Nephron progenitor cell (in vitro differentiated cells): Measurements from ENCODE around the gene AKR1A1.
"Not testable (repeated sequence)": the region's sequence is repeated elsewhere in the genome, so short reads cannot be mapped to it uniquely, and the experiment has no call there.

Experiments used
- DNase-seq: peaks from one replicate; pipeline ENCODE4 v3.0.0; 2021
- H3K27ac Mint-ChIP-seq: 2 replicates; pipeline ENCODE4 v1.8.0; 2021; ENCODE audit warnings: mild to moderate bottlenecking, moderate library complexity, mixed read lengths
- H3K27me3 Mint-ChIP-seq: 2 replicates; pipeline ENCODE4 v1.8.0; 2021; ENCODE audit warnings: mild to moderate bottlenecking, low read depth, mixed read lengths; ENCODE audit not compliant: poor library complexity
- H3K36me3 Mint-ChIP-seq: 2 replicates; pipeline ENCODE4 v1.8.0; 2021; ENCODE audit warnings: low read depth, mixed read lengths
- H3K4me1 Mint-ChIP-seq: 2 replicates; pipeline ENCODE4 v1.8.0; 2021; ENCODE audit warnings: mixed read lengths
- H3K4me3 Mint-ChIP-seq: 2 replicates; pipeline ENCODE4 v1.8.0; 2021; ENCODE audit warnings: mild to moderate bottlenecking, moderate library complexity, mixed read lengths
- H3K9me3 Mint-ChIP-seq: 2 replicates; pipeline ENCODE4 v1.8.0; 2021; ENCODE audit warnings: mild to moderate bottlenecking, moderate library complexity, mixed read lengths
- CTCF ChIP-seq: fragments of 200-600 bp; sonication (generic); IDR thresholded peaks from 2 replicates; pipeline ENCODE4 v1.5.0; 2021; ENCODE audit warnings: antibody characterized with exemption

The AKR1A1 gene

GRCh38 chr1:45589861-45590260 lies 39.2 kb downstream of the AKR1A1 start:
- Mint-ChIP-seq H3K9me3 (no peaks in the 10 kb centered on the region), H3K27me3 (no peaks in the 10 kb centered on the region), H3K27ac (no peak overlapping the region), H3K36me3 (peaks cover 74% of the 10 kb centered on the region), H3K4me3 (no peak overlapping the region), H3K4me1 (peaks cover 19% of the 10 kb centered on the region)
- DNase-seq = no peak
- no peak for TF ChIP-seq CTCF

GRCh38 chr1:45594412-45594811 lies 43.8 kb downstream of the AKR1A1 start:
- H3K4me1 Mint-ChIP-seq = peaks cover under 1% of the 10 kb centered on the region
- H3K9me3 Mint-ChIP-seq = no peaks in the 10 kb centered on the region
- TF ChIP-seq CTCF = no peak
- H3K4me3 Mint-ChIP-seq = no peak overlapping the region
- no peak for DNase-seq
- no peaks in the 10 kb centered on the region for H3K27me3 Mint-ChIP-seq
- H3K27ac Mint-ChIP-seq = peak overlapping the region; percentile 58
- peaks cover 84% of the 10 kb centered on the region for H3K36me3 Mint-ChIP-seq

GRCh38 chr1:45596765-45597164 lies 46.1 kb downstream of the AKR1A1 start:
- Mint-ChIP-seq H3K36me3 (peaks cover 84% of the 10 kb centered on the region), H3K27ac (peak overlapping the region; percentile 57)
- H3K4me1 Mint-ChIP-seq, H3K9me3 Mint-ChIP-seq, DNase-seq, H3K27me3 Mint-ChIP-seq, H3K4me3 Mint-ChIP-seq: not testable (repeated sequence)

- no peak for TF ChIP-seq CTCF
- Mint-ChIP-seq H3K4me3 (no peak overlapping the region), H3K4me1 (peaks cover 7% of the 10 kb centered on the region), H3K27ac (no peak overlapping the region), H3K9me3 (no peaks in the 10 kb centered on the region), H3K27me3 (no peaks in the 10 kb centered on the region), H3K36me3 (peaks cover 83% of the 10 kb centered on the region)
- DNase-seq = no peak
These were observed 53.6 kb downstream of the AKR1A1 start for GRCh38 chr1:45604239-45604638.

- no peak for TF ChIP-seq CTCF
- peak overlapping the region; percentile 52 for H3K27ac Mint-ChIP-seq
- no peaks in the 10 kb centered on the region for H3K9me3 Mint-ChIP-seq
- no peaks in the 10 kb centered on the region for H3K4me1 Mint-ChIP-seq
- H3K4me3 Mint-ChIP-seq = no peak overlapping the region
- H3K27me3 Mint-ChIP-seq = no peaks in the 10 kb centered on the region
- peaks cover 77% of the 10 kb centered on the region for H3K36me3 Mint-ChIP-seq
- no peak for DNase-seq
These were observed 56.9 kb downstream of the AKR1A1 start for GRCh38 chr1:45607404-45608074.

- Mint-ChIP-seq H3K36me3 (peaks cover 81% of the 10 kb centered on the region), H3K27ac (no peak overlapping the region), H3K27me3 (no peaks in the 10 kb centered on the region)
These were observed 57.8 kb downstream of the AKR1A1 start for GRCh38 chr1:45608175-45609156.

More at GRCh38 chr1:45608175-45609156, 57.8 kb downstream of the AKR1A1 start:
- DNase-seq = no peak
- no peak overlapping the region for H3K4me3 Mint-ChIP-seq
- H3K9me3 Mint-ChIP-seq = no peaks in the 10 kb centered on the region
- no peaks in the 10 kb centered on the region for H3K4me1 Mint-ChIP-seq
- no peak for TF ChIP-seq CTCF
